GM13976 (cell line): Measurements from ENCODE around the gene RAMACL.

Source experiments
- DNase-seq: peaks from one replicate; pipeline ENCODE4 v3.0.0; 2012; ENCODE audit warnings: low spot score
- in situ Hi-C: fragments of 300-500 bp; cut with MboI; formaldehyde crosslinking; loops from one replicate; pipeline ENCODE4 v1.12.0; 2022; ENCODE audit warnings: low sequenced_read_pairs, mixed read lengths, inconsistent platforms; ENCODE audit not compliant: unreplicated experiment
- TF ChIP-seq, protein P1 (sequence below): IDR thresholded peaks from 2 replicates; pipeline ENCODE4 v1.5.1; 2012; ENCODE audit warnings: borderline replicate concordance, mild to moderate bottlenecking; ENCODE audit not compliant: insufficient read depth; ENCODE audit errors: extremely low read depth, missing control alignments, control extremely low read depth

Gene RAMACL

DNA sequence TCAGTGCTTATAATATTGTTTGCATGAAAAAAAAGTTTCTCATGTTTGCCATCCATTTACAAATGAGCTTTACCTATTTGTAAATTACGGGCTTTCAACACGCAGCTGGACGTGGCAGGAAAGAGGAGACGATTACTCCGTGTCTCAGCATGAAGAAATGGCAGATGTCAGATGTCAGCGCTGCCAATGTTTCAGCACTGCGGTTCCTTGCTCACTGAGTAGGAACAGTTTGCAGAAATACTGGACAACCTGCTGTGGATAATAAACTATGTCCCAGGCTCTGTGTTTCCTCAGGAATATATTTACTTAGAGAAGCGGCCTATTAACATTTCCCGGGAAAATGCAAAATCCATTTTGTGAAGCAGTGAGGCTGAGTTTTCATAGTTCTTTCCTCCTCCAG is 22.7 kb downstream of the RAMACL start:
- no peak for DNase-seq
- in situ Hi-C loops, result no loop called here
- TF ChIP-seq, protein P1, sequence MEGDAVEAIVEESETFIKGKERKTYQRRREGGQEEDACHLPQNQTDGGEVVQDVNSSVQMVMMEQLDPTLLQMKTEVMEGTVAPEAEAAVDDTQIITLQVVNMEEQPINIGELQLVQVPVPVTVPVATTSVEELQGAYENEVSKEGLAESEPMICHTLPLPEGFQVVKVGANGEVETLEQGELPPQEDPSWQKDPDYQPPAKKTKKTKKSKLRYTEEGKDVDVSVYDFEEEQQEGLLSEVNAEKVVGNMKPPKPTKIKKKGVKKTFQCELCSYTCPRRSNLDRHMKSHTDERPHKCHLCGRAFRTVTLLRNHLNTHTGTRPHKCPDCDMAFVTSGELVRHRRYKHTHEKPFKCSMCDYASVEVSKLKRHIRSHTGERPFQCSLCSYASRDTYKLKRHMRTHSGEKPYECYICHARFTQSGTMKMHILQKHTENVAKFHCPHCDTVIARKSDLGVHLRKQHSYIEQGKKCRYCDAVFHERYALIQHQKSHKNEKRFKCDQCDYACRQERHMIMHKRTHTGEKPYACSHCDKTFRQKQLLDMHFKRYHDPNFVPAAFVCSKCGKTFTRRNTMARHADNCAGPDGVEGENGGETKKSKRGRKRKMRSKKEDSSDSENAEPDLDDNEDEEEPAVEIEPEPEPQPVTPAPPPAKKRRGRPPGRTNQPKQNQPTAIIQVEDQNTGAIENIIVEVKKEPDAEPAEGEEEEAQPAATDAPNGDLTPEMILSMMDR, result no peak

DNA sequence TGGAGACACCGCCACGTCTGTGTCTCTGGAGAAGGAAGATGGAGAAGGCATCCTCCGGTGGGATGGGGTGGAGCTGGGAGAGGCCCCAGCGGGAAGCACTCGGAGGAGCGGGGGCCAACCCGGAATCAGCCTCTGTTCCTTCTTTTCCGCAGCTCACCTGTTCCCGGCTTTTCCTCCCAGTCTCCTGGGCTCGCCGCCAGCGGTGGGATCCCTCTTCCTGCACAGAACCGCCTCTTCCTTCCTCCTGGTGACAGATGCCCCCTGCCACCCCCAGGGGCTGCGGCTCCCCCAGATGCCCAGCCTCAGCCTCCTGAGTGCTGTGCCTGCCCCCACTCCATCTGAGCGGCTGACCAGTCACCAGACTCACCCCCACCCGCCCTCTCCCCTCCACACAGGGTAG is 23.3 kb downstream of the RAMACL start:
- DNase-seq, result no peak
- in situ Hi-C loops, result no loop called here
- TF ChIP-seq, protein P1, result no peak

DNA sequence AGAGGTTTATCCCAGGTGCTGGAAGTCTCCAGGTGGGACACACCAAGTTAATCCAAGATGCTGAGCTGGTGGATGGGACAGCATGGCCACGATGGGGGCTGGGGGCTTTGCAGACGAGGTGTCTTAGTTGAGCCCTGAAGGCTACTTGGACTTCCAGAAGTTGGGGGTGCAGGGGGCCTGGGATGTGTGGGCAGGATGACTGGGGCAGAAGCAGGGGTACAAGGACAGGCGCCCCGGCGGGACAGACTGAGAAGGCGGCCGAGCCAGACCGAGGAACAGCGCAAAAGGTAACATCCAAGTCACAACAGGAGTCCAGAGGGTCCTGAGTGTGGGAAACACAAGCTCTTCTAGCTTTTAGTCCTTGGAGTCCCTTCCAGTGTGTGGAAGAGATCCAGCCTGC is 23.8 kb downstream of the RAMACL start:
- TF ChIP-seq, protein P1, result no peak
- in situ Hi-C loops, result no loop called here

DNA sequence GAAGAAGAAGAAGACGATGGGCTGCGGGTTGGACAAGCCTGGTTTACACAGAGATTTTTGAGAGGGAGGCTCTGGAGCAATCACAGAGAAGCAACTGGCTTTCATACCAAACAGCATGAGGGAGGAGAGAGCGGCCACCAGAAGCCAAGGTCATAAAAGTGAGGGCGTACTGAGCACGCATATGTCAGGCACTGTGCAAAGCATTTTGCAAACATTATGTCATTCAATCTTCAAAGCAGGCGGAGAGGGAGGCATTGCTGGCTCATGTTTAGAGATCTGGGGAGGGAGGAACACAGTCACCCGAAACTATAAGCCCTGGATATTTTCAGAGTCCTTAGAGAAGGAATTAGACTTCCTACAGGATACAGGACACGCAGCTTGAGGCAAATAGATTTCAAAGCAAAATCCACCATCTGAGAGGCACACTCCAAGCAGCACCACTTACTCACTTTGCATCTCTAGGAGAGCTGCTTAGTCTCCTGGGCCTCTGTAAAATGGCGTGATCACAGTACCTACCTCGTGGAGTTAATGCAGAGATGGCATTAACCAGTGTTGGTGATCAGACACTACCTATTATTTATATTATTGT is 24.6 kb downstream of the RAMACL start:
- DNase-seq, result no peak
- TF ChIP-seq, protein P1, result no peak
- in situ Hi-C loops, result no loop called here

More for the DNA sequence above, 23.8 kb downstream of the RAMACL start:
- no peak for DNase-seq

DNA sequence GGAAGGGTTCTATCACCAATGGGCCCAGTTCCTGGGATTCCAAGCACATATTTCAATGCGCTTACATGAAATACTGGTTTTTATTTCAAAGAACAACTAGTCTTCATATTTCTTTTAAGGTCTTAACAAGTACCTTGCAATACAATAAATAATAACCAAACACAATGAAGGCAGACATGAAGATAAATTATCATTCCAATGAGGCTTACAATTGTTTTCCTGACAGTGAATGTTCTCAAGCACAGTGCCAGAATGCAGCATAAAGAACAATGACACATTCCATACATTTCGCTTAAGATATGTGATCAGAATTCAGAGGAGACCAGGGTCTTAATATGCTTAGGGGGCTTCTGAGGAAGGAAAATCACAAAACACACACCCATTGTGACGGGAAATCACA is 26.3 kb downstream of the RAMACL start:
- DNase-seq, result no peak
- in situ Hi-C loops, result no loop called here
- TF ChIP-seq, protein P1, result no peak

DNA sequence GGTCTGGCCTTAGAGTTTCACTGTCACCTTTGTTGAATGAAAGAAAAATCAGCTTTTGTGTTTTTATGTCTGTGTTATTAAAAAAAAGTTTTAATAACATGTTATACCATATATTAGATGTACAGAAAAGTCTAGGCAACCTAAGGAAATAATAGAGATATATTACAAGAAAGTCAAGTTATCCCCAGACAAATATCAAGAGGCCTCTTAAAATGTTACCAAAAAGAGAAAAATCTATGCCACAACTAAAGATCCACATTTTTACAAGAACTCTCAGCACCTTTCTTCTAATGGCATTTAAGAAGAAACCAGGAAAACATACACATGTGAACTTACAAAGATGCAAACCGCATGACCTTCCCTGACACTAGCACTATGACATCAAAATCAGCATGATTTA is 26.8 kb downstream of the RAMACL start:
- TF ChIP-seq, protein P1, result no peak

More for the DNA sequence above, 26.8 kb downstream of the RAMACL start:
- in situ Hi-C loops, result no loop called here
- DNase-seq, result no peak
